ENCODE data around the gene LMBR1L. TPM values are rescaled to one million over a fixed set of nuclear protein-coding genes. Genes with fewer than 3 reads are reported as not detected.

LMBR1L gene
- total and polyA plus RNA-seq, 2 donors (not counting 1 experiment from before 2014, with no cell fraction given), result 30.9 to 53.2 TPM

DNA sequence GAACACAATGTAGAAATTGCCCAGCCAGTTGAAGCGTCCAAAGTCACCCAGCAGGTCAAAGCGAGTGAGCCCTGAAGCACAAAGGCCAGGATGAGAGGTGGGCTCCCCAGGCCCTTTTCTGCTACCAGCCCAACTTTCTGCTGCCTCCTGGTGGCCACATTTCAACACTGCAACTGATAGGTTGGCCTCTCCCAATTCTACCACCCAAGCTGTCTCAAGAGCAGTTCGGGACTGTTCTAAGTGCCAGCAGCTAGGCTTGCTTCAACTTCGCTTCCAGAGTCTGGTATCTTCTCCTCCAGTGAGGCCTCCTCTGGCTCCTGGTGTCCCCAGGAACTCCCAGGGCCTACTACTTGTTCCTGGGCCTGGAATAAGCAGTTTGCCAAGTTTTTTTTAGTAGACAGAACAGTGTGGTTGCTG is 12.6 kb downstream of the LMBR1L start:
- no peaks in the 10 kb centered on the region for H3K79me2 ChIP-seq (ENCODE audit: control insufficient read depth, insufficient read depth, low read length)
- peaks cover 4% of the 10 kb centered on the region for H3K4me1 ChIP-seq (ENCODE audit: control insufficient read depth, extremely low read depth, insufficient read depth, low read length)
- peaks cover 17% of the 10 kb centered on the region for H3K27me3 ChIP-seq (ENCODE audit: control insufficient read depth, insufficient read depth, low read length)
- no peak overlapping the region for H3K9ac ChIP-seq (ENCODE audit: insufficient read depth, low read length)
- H3K9me3 ChIP-seq (ENCODE audit: control insufficient read depth, insufficient read depth, low read depth, low read length), result no peaks in the 10 kb centered on the region
- H3K4me2 ChIP-seq (ENCODE audit: extremely low read depth, insufficient read depth, low read length), result no peak overlapping the region
- H3K36me3 ChIP-seq (ENCODE audit: control insufficient read depth, insufficient read depth, low read length), result peaks cover 12% of the 10 kb centered on the region
- H2AFZ ChIP-seq (ENCODE audit: low read length), result no peak overlapping the region
- peak; percentile 10 to 41 for DNase-seq (ENCODE audit: low read depth in 2 of 2)
- H4K20me1 ChIP-seq (ENCODE audit: control insufficient read depth, extremely low read depth, insufficient read depth, low read length), result no peaks in the 10 kb centered on the region
- no peak overlapping the region for H3K4me3 ChIP-seq (replicated peaks in 1 of 4; ENCODE audit: control extremely low read depth in 1 of 4, insufficient read depth in 1 of 4, low read depth in 3 of 4, low read length in 4 of 4)
- TF ChIP-seq EZH2 (IDR thresholded peaks at IDR 0.05; ENCODE audit: low read length, missing control alignments), result no peak
- TF ChIP-seq, protein P1, sequence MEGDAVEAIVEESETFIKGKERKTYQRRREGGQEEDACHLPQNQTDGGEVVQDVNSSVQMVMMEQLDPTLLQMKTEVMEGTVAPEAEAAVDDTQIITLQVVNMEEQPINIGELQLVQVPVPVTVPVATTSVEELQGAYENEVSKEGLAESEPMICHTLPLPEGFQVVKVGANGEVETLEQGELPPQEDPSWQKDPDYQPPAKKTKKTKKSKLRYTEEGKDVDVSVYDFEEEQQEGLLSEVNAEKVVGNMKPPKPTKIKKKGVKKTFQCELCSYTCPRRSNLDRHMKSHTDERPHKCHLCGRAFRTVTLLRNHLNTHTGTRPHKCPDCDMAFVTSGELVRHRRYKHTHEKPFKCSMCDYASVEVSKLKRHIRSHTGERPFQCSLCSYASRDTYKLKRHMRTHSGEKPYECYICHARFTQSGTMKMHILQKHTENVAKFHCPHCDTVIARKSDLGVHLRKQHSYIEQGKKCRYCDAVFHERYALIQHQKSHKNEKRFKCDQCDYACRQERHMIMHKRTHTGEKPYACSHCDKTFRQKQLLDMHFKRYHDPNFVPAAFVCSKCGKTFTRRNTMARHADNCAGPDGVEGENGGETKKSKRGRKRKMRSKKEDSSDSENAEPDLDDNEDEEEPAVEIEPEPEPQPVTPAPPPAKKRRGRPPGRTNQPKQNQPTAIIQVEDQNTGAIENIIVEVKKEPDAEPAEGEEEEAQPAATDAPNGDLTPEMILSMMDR (conservative IDR thresholded peaks at IDR 0.05 in 1 of 2, IDR thresholded peaks at IDR 0.05 in 1 of 2; ENCODE audit: low read depth in 1 of 2, low read length in 2 of 2), result peak; percentile 62 to 90
- no peak overlapping the region for H3K27ac ChIP-seq (ENCODE audit: insufficient read depth, low read length)

DNA sequence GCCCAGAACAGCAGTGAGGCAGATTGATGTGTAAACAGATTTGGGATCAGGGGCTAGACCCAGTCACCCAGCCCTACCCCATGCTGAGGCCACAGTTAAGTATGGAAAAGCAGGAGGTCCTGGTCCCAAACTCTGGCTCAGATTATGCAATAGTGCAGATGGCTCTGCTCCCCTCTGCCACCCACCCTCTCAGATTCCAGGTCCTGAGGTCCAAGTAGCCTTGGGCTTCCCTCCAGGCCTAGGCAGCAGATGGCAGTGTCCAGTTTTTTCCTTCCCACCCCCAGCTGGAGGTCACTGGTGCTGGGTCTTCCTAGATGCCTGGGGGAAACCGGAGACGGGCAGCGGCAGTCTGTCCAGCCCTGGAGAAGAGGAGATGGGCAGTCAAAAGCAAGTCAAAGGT is 13.3 kb downstream of the LMBR1L start:
- TF ChIP-seq EZH2 (IDR thresholded peaks at IDR 0.05; ENCODE audit: low read length, missing control alignments), result no peak
- TF ChIP-seq, protein P1 (conservative IDR thresholded peaks at IDR 0.05 in 1 of 2, IDR thresholded peaks at IDR 0.05 in 1 of 2; ENCODE audit: low read depth in 1 of 2, low read length in 2 of 2), result no peak
- Histone ChIP-seq H3K36me3 (ENCODE audit: control insufficient read depth, insufficient read depth, low read length) (peaks cover 9% of the 10 kb centered on the region), H3K4me1 (ENCODE audit: control insufficient read depth, extremely low read depth, insufficient read depth, low read length) (peaks cover 4% of the 10 kb centered on the region)

DNA sequence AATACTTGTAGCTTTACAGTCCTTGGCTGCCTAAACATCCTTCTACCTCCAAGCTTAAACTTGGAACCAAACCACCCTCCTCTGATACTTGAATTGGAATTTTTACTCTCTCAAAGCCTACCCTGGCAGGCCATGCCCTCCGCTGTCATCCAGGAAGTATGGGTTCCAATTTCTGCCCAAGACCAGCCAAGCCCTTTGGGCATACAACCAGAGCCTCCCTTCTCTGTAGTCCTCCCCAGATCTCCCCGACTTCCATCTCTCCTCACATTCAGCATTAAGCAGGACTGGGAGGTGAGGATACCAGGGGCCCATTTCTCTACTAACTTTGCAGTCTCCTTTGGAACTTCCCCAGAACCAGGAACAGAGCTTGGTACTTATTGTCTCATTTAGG is 15.7 kb downstream of the LMBR1L start:
- H2AFZ ChIP-seq (ENCODE audit: low read length), result no peak overlapping the region
- H3K9me3 ChIP-seq (ENCODE audit: control insufficient read depth, insufficient read depth, low read depth, low read length), result no peaks in the 10 kb centered on the region
- peaks cover 7% of the 10 kb centered on the region for H3K4me1 ChIP-seq (ENCODE audit: control insufficient read depth, extremely low read depth, insufficient read depth, low read length)
- no peak overlapping the region for H3K4me2 ChIP-seq (ENCODE audit: extremely low read depth, insufficient read depth, low read length)
- no peaks in the 10 kb centered on the region for H3K79me2 ChIP-seq (ENCODE audit: control insufficient read depth, insufficient read depth, low read length)
- H3K27ac ChIP-seq (ENCODE audit: insufficient read depth, low read length), result no peak overlapping the region
- TF ChIP-seq, protein P1 (conservative IDR thresholded peaks at IDR 0.05 in 1 of 2, IDR thresholded peaks at IDR 0.05 in 1 of 2; ENCODE audit: low read depth in 1 of 2, low read length in 2 of 2), result no peak
- peak; percentile 7 for TF ChIP-seq EZH2 (IDR thresholded peaks at IDR 0.05; ENCODE audit: low read length, missing control alignments)
- DNase-seq (ENCODE audit: low read depth in 2 of 2), result no peak
- peaks cover 5% of the 10 kb centered on the region for H3K36me3 ChIP-seq (ENCODE audit: control insufficient read depth, insufficient read depth, low read length)
- no peak overlapping the region for H3K9ac ChIP-seq (ENCODE audit: insufficient read depth, low read length)
- H3K4me3 ChIP-seq (replicated peaks in 1 of 4; ENCODE audit: control extremely low read depth in 1 of 4, insufficient read depth in 1 of 4, low read depth in 3 of 4, low read length in 4 of 4), result no peak overlapping the region
- no peaks in the 10 kb centered on the region for H4K20me1 ChIP-seq (ENCODE audit: control insufficient read depth, extremely low read depth, insufficient read depth, low read length)
- H3K27me3 ChIP-seq (ENCODE audit: control insufficient read depth, insufficient read depth, low read length), result peaks cover 21% of the 10 kb centered on the region

More for the DNA sequence above, 13.3 kb downstream of the LMBR1L start:
- H2AFZ ChIP-seq (ENCODE audit: low read length), result no peak overlapping the region
- DNase-seq (ENCODE audit: low read depth in 2 of 2), result no peak
- H3K27me3 ChIP-seq (ENCODE audit: control insufficient read depth, insufficient read depth, low read length), result peaks cover 17% of the 10 kb centered on the region
- no peaks in the 10 kb centered on the region for H3K9me3 ChIP-seq (ENCODE audit: control insufficient read depth, insufficient read depth, low read depth, low read length)
- H3K9ac ChIP-seq (ENCODE audit: insufficient read depth, low read length), result no peak overlapping the region
- no peak overlapping the region for H3K4me2 ChIP-seq (ENCODE audit: extremely low read depth, insufficient read depth, low read length)
- H3K79me2 ChIP-seq (ENCODE audit: control insufficient read depth, insufficient read depth, low read length), result no peaks in the 10 kb centered on the region
- H3K4me3 ChIP-seq (replicated peaks in 1 of 4; ENCODE audit: control extremely low read depth in 1 of 4, insufficient read depth in 1 of 4, low read depth in 3 of 4, low read length in 4 of 4), result no peak overlapping the region
- H4K20me1 ChIP-seq (ENCODE audit: control insufficient read depth, extremely low read depth, insufficient read depth, low read length), result no peaks in the 10 kb centered on the region
- H3K27ac ChIP-seq (ENCODE audit: insufficient read depth, low read length), result no peak overlapping the region
